HCT116 (cell line): ENCODE measurements around the gene KCNN3. TPM values are rescaled to one million over a fixed set of nuclear protein-coding genes. Genes with fewer than 3 reads are reported as not detected.

ENCODE experiments used
- ATAC-seq: fragments of 200-7000 bp; cut with Tn5 transposase; 2 replicates; pipeline ENCODE4 v1.9.1; 2020; ENCODE audit warnings: mild to moderate bottlenecking, moderate library complexity
- BruUV-seq: library from RNA; stranded (reverse); fragments of 400-500 nt; replicated peaks from 2 replicates; lab custom pipeline; 2021; lab: Mats Ljungman, UMichigan
- CTCF ChIA-PET: fragments of 300-600 bp; sonication (Branson Sonifier 250); formaldehyde crosslinking; loops from one replicate; lab custom pipeline; 2021; ENCODE audit warnings: antibody characterized with exemption; lab: Charles Lee
- POLR2A ChIA-PET: fragments of 300-600, 350-600 bp; sonication (Branson Sonifier 250); formaldehyde crosslinking; loops from one replicate; lab custom pipeline; 2021; ENCODE audit warnings: antibody characterized with exemption; lab: Charles Lee
- RAD21 ChIA-PET, 2 experiments: fragments of 300-600 bp; sonication (Branson Sonifier 250); formaldehyde crosslinking; loops; one replicate each; lab custom pipeline; 2023; ENCODE audit warnings: low total read pairs in 2 of 2; ENCODE audit not compliant: uncharacterized antibody in 2 of 2, unreplicated experiment in 2 of 2, low non-redundant PET in 1 of 2; lab: Charles Lee
- DNase-seq: peaks from one replicate; pipeline ENCODE4 v3.0.0-alpha.2; 2010; ENCODE audit warnings: low read depth, low spot score
- H2AFZ ChIP-seq: fragments of 200-600 bp; shearing (Covaris generic), sonication (generic); 2 replicates; pipeline ENCODE4 v1.6.1; 2017; ENCODE audit warnings: low read depth, mixed run types, mixed read lengths, antibody characterized with exemption, low read length; ENCODE audit not compliant: poor library complexity, severe bottlenecking
- H3K27ac ChIP-seq: 2 replicates; pipeline ENCODE4 v1.5.1; 2012; ENCODE audit warnings: low read depth, low read length
- H3K27me3 ChIP-seq: fragments of 200-600 bp; sonication (generic); 2 replicates; pipeline ENCODE4 v1.6.1; 2016; ENCODE audit warnings: mixed run types, low read length, mixed read lengths; ENCODE audit not compliant: insufficient read depth
- H3K36me3 ChIP-seq, 2 experiments: fragments of 200-500 bp in 1 of 2; fragments of 200-600 bp in 1 of 2; sonication (Bioruptor generic) in 1 of 2; sonication (generic) in 1 of 2; 2 replicates each; pipeline versions ENCODE4 v1.5.1 to v1.6.1; 2014 to 2016; ENCODE audit warnings: low read length in 2 of 2, inconsistent platforms in 1 of 2, mixed read lengths in 1 of 2, mixed run types in 1 of 2; ENCODE audit not compliant: insufficient read depth in 2 of 2, control insufficient read depth in 1 of 2
- H3K4me1 ChIP-seq, 2 experiments: fragments of 200-600 bp in 1 of 2; sonication (generic) in 1 of 2; 2 replicates each; pipeline versions ENCODE4 v1.5.1 to v1.6.1; 2012 to 2017; ENCODE audit warnings: low read length in 2 of 2, inconsistent platforms in 1 of 2, mild to moderate bottlenecking in 1 of 2, mixed read lengths in 1 of 2, mixed run types in 1 of 2, moderate library complexity in 1 of 2; ENCODE audit not compliant: insufficient read depth in 2 of 2, control insufficient read depth in 1 of 2
- H3K4me2 ChIP-seq: fragments of 200-600 bp; sonication (generic); 2 replicates; pipeline ENCODE4 v1.6.1; 2017; ENCODE audit warnings: mixed run types, low read length, mixed read lengths
- H3K4me3 ChIP-seq, 2 experiments: fragments of 200-600 bp in 1 of 2; sonication (generic) in 1 of 2; replicated peaks in 1 of 2; 2 replicates each; pipeline ENCODE4 v1.5.1; 2011 to 2016; ENCODE audit warnings: low read length in 2 of 2, control low read depth in 1 of 2, low read depth in 1 of 2, mild to moderate bottlenecking in 1 of 2, mixed read lengths in 1 of 2, mixed run types in 1 of 2
- H3K79me2 ChIP-seq: fragments of 200-600 bp; sonication (generic); 2 replicates; pipeline ENCODE4 v1.6.1; 2017; ENCODE audit warnings: mild to moderate bottlenecking, mixed run types, low read length, moderate library complexity, mixed read lengths; ENCODE audit not compliant: insufficient read depth
- H3K9ac ChIP-seq: fragments of 200-600 bp; sonication (generic); 2 replicates; pipeline ENCODE4 v1.6.1; 2016; ENCODE audit warnings: low read length, mixed read lengths
- H3K9me2 ChIP-seq: fragments of 200-600 bp; sonication (generic), shearing (Covaris generic); 2 replicates; pipeline ENCODE4 v1.6.1; 2017; ENCODE audit warnings: mixed run types, mild to moderate bottlenecking, moderate library complexity; ENCODE audit not compliant: insufficient read depth
- H3K9me3 ChIP-seq, 2 experiments: fragments of 200-500 bp in 1 of 2; fragments of 200-600 bp in 1 of 2; sonication (Bioruptor generic) in 1 of 2; sonication (generic) in 1 of 2; 2 replicates each; pipeline ENCODE4 v1.6.1; 2014 to 2017; ENCODE audit warnings: low read length in 2 of 2, mixed read lengths in 2 of 2, inconsistent platforms in 1 of 2, low read depth in 1 of 2, mild to moderate bottlenecking in 1 of 2, mixed run types in 1 of 2, moderate library complexity in 1 of 2; ENCODE audit not compliant: control insufficient read depth in 1 of 2, insufficient read depth in 1 of 2
- H4K20me1 ChIP-seq: fragments of 200-600 bp; sonication (generic), shearing (Covaris generic); 2 replicates; pipeline ENCODE4 v1.6.1; 2017; ENCODE audit warnings: mixed run types, mild to moderate bottlenecking, moderate library complexity; ENCODE audit not compliant: insufficient read depth
- CEBPB ChIP-seq: IDR thresholded peaks from 2 replicates; pipeline ENCODE4 v1.6.1; 2012; ENCODE audit warnings: low read depth
- EGR1 ChIP-seq: IDR thresholded peaks from 2 replicates; pipeline ENCODE4 v1.6.1; 2012; ENCODE audit warnings: low read depth
- EZH2 ChIP-seq: fragments of 200-600 bp; sonication (generic); IDR thresholded peaks from 2 replicates; pipeline ENCODE4 v1.6.1; 2017; ENCODE audit warnings: antibody characterized with exemption, mixed run types
- FOSL1 ChIP-seq: IDR thresholded peaks from 2 replicates; pipeline ENCODE4 v1.6.1; 2012; ENCODE audit warnings: low read depth
- SIN3A ChIP-seq: IDR thresholded peaks from 2 replicates; pipeline ENCODE4 v1.6.1; 2012; ENCODE audit warnings: low read depth
- SP1 ChIP-seq: IDR thresholded peaks from 2 replicates; pipeline ENCODE4 v1.6.1; 2012; ENCODE audit warnings: low read depth
- SRF ChIP-seq: IDR thresholded peaks from 2 replicates; pipeline ENCODE4 v1.6.1; 2012; ENCODE audit warnings: low read depth
- TCF7L2 ChIP-seq: IDR thresholded peaks from 2 replicates; pipeline ENCODE4 v1.7.0; 2011; ENCODE audit warnings: borderline replicate concordance, inconsistent platforms; ENCODE audit not compliant: insufficient read depth, insufficient read length; ENCODE audit errors: extremely low read depth
- YY1 ChIP-seq: IDR thresholded peaks from 2 replicates; pipeline ENCODE4 v1.6.1; 2011; ENCODE audit warnings: low read length, low read depth, moderate library complexity, mild to moderate bottlenecking; ENCODE audit not compliant: insufficient replicate concordance; ENCODE audit errors: extremely low read depth
- ZFX ChIP-seq: fragments of 450-650 bp; IDR thresholded peaks from 2 replicates; pipeline ENCODE4 v1.6.1; 2017
- intact Hi-C: fragments of 100-400 bp; cut with micrococcal nuclease; formaldehyde crosslinking; loops from 2 replicates; pipeline ENCODE4 v1.10.0; 2022
- total RNA-seq: library from RNA; stranded (reverse); gene quantifications from one replicate; pipeline ENCODE4 v1.2.1, GENCODE V29; 2021; ENCODE audit not compliant: unreplicated experiment

KCNN3 gene
- total RNA-seq, 1 experiment from 2014 or later: 1.1 TPM

DNA sequence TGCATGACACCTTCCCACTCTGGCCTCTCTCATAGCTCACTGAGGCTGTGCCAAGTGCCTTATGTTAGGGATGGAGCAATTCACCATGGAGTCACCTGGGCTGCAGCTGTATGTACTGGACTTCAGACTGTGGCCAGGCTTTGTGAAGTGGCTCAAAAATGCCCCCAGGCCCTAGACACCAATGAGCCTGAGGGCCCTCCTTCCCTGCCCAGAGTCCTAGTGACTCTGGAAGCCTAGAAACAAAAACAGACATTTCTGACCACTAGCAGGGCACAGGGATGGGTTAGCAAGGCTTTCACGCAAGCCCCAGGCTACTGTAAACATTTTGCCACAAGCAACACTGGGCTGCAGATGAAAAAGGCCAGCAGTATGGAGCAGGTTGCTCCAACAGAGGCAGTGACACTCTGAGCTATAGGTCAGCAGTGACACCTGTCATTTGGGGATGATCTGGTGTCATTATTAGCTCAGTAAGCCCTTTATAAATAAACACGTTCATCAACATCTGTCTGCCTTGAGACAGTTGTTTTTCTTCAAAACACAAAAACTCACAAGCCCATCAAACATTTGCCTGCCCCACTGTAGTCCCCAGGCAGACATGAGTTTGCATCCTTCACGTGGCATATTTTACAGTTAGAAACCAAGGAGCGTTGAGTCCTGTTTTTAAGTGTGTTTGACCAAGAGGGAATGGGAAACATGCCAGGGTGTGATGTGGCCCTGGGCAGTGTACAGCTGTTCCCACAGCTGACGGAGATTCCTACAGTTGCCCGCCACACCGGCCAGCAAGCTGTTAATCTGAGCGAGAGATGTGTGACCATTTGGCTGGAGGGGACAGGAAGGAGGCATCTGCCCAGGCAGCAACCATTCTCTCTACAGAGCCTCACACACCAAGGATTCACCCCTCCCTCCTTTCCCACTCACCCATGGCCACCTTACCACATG, 66.8 kb downstream of the KCNN3 start:
- no peaks in the 10 kb centered on the region for H3K79me2 ChIP-seq
- H4K20me1 ChIP-seq: no peaks in the 10 kb centered on the region
- H3K9me3 ChIP-seq: no peaks in the 10 kb centered on the region
- no peak for TF ChIP-seq ZFX
- TF ChIP-seq FOSL1: no peak
- no peak for TF ChIP-seq YY1
- TF ChIP-seq TCF7L2: no peak
- TF ChIP-seq SP1: no peak
- no peak for TF ChIP-seq EGR1
- no peak for TF ChIP-seq SRF
- no peak for TF ChIP-seq EZH2
- no peak for TF ChIP-seq SIN3A
- TF ChIP-seq CEBPB: no peak
- H3K4me3 ChIP-seq: no peak overlapping the region
- no TSS peak for BruUV-seq
- peaks cover 40% of the 10 kb centered on the region for H3K27me3 ChIP-seq
- H3K4me2 ChIP-seq: no peak overlapping the region
- CTCF ChIA-PET: no interaction called here
- H2AFZ ChIP-seq: no peak overlapping the region
- H3K36me3 ChIP-seq: no peaks in the 10 kb centered on the region
- ATAC-seq (no peak), DNase-seq (no peak)
- peaks cover 0 to under 1% of the 10 kb centered on the region in 2 experiments; a peak in 1 of 4 replicates for H3K4me1 ChIP-seq
- intact Hi-C loops: no loop called here
- no peaks in the 10 kb centered on the region for H3K9me2 ChIP-seq
- POLR2A ChIA-PET: no interaction called here
- no peak overlapping the region for H3K9ac ChIP-seq
- no peak overlapping the region for H3K27ac ChIP-seq
- RAD21 ChIA-PET: no interaction called here
